Panc1 (cell line): ENCODE data around the gene MORC3. TPM values are rescaled to one million over a fixed set of nuclear protein-coding genes. Genes with fewer than 3 reads are reported as not detected.

Experiments used
- ATAC-seq: fragments of 200-7000 bp; cut with Tn5 transposase; 2 replicates; pipeline ENCODE4 v1.9.1; 2020; ENCODE audit warnings: mild to moderate bottlenecking, moderate library complexity
- BruUV-seq: library from RNA; stranded (reverse); fragments of 400-500 nt; replicated peaks from 2 replicates; lab custom pipeline; 2021; lab: Mats Ljungman, UMichigan
- CTCF ChIA-PET: fragments of 300-600 bp; sonication (Branson Sonifier 250); formaldehyde crosslinking; loops from one replicate; lab custom pipeline; 2022; ENCODE audit warnings: antibody characterized with exemption; lab: Charles Lee
- POLR2A ChIA-PET: fragments of 300-600 bp; sonication (Branson Sonifier 250); formaldehyde crosslinking; loops from one replicate; lab custom pipeline; 2022; ENCODE audit warnings: antibody characterized with exemption; lab: Charles Lee
- DNase-seq: peaks from one replicate; pipeline ENCODE4 v3.0.0-alpha.2; 2010; ENCODE audit warnings: low read depth, low spot score
- H3K27ac ChIP-seq: 2 replicates; pipeline ENCODE4 v1.5.1; 2011; ENCODE audit warnings: mild to moderate bottlenecking, low read length, inconsistent platforms
- H3K27me3 ChIP-seq: fragments of 200-500 bp; sonication (Bioruptor generic); 2 replicates; pipeline ENCODE4 v1.6.0; 2014; ENCODE audit warnings: low read length, inconsistent platforms; ENCODE audit not compliant: control insufficient read depth, insufficient read depth
- H3K36me3 ChIP-seq: fragments of 200-500 bp; sonication (Bioruptor generic); 2 replicates; pipeline ENCODE4 v1.5.1; 2014; ENCODE audit warnings: inconsistent platforms, mild to moderate bottlenecking, low read length, moderate library complexity; ENCODE audit not compliant: control insufficient read depth, insufficient read depth
- H3K4me1 ChIP-seq: 2 replicates; pipeline ENCODE4 v1.5.1; 2011; ENCODE audit warnings: inconsistent platforms, mild to moderate bottlenecking, low read length, moderate library complexity; ENCODE audit not compliant: control insufficient read depth, insufficient read depth
- H3K4me3 ChIP-seq, 2 experiments: 2 replicates each; pipeline ENCODE4 v1.5.1; 2011 to 2012; ENCODE audit warnings: low read depth in 2 of 2, low read length in 2 of 2, mild to moderate bottlenecking in 2 of 2, inconsistent platforms in 1 of 2, moderate library complexity in 1 of 2
- H3K9me3 ChIP-seq: fragments of 200-500 bp; sonication (Bioruptor generic); 2 replicates; pipeline ENCODE4 v1.5.1; 2014; ENCODE audit warnings: low read depth, mild to moderate bottlenecking, inconsistent platforms, low read length, moderate library complexity; ENCODE audit not compliant: control insufficient read depth, insufficient read depth
- POLR2AphosphoS5 ChIP-seq: IDR thresholded peaks from 2 replicates; pipeline ENCODE4 v1.6.1; 2012; ENCODE audit warnings: mild to moderate bottlenecking, low read depth, low read length, moderate library complexity
- SIN3A ChIP-seq: IDR thresholded peaks from 2 replicates; pipeline ENCODE4 v1.6.1; 2012; ENCODE audit warnings: low read depth, mild to moderate bottlenecking, low read length, moderate library complexity, borderline replicate concordance; ENCODE audit not compliant: insufficient read depth
- TCF7L2 ChIP-seq: IDR thresholded peaks from 2 replicates; pipeline ENCODE4 v1.6.1; 2011; ENCODE audit warnings: mild to moderate bottlenecking, low read depth, low read length, inconsistent platforms
- in situ Hi-C: cut with HindIII; loops from 2 replicates; pipeline ENCODE4 v1.10.0; 2016; ENCODE audit warnings: low sequenced_read_pairs, low pct_unique_long_range_greater_than_20kb
- intact Hi-C: fragments of 100-400 bp; cut with micrococcal nuclease; formaldehyde crosslinking; loops from one replicate; pipeline ENCODE4 v1.10.0; 2022; ENCODE audit not compliant: unreplicated experiment
- total RNA-seq: library from RNA; stranded (reverse); gene quantifications from one replicate; pipeline ENCODE4 v1.2.1, GENCODE V29; 2021; ENCODE audit not compliant: unreplicated experiment
- TF ChIP-seq, protein P1 (sequence below): fragments of 450-650 bp; IDR thresholded peaks from 2 replicates; pipeline ENCODE4 v1.5.1; 2017; ENCODE audit warnings: mild to moderate bottlenecking
- TF ChIP-seq, protein P2 (sequence below), 2 experiments: IDR thresholded peaks; 2 replicates each; pipeline ENCODE4 v1.6.1; 2011 to 2012; ENCODE audit warnings: low read depth in 2 of 2, control low read depth in 1 of 2, low read length in 1 of 2, mild to moderate bottlenecking in 1 of 2, moderate library complexity in 1 of 2; ENCODE audit not compliant: insufficient read depth in 1 of 2

The MORC3 gene
- total RNA-seq, 1 experiment from 2014 or later: 16.8 TPM

DNA sequence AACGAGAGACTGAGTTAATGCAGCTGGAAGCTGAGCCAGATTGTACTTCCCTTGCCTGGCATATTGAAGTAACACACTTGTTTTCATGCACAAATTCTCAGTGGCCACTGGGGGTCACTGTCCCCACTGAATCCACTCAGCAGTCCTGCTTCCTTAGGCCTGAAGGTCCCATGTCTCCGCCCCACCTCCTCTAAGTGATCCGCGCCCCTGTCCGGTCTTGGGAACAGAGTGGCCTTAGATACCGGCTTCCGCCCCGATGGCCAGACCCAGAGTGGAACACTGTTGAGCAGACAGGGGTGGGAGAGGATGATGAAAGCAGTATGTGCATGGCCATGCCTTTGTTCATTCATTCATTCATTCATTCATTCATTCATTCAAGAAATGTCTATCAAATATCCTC is 100.0 kb downstream of the MORC3 start:
- Histone ChIP-seq H3K4me3 (no peak overlapping the region), H3K4me1 (no peaks in the 10 kb centered on the region), H3K27me3 (no peaks in the 10 kb centered on the region), H3K27ac (no peak overlapping the region), H3K9me3 (no peaks in the 10 kb centered on the region), H3K36me3 (no peaks in the 10 kb centered on the region; the same call in 1 of the 2 replicates)
- POLR2A ChIA-PET: no interaction called here
- CTCF ChIA-PET: interaction anchor here (0.6 kb wide), 1 partner anchor 15 kb away, joined by 6 read pairs; no protein-coding TSS in a partner anchor
- no TSS peak for BruUV-seq
- in situ Hi-C loops (no loop called here), intact Hi-C loops (loop anchor here (10.0 kb wide), 2 partner anchors 85 to 165 kb away; no protein-coding TSS in a partner anchor)
- no peak for TF ChIP-seq SIN3A
- TF ChIP-seq, protein P1, sequence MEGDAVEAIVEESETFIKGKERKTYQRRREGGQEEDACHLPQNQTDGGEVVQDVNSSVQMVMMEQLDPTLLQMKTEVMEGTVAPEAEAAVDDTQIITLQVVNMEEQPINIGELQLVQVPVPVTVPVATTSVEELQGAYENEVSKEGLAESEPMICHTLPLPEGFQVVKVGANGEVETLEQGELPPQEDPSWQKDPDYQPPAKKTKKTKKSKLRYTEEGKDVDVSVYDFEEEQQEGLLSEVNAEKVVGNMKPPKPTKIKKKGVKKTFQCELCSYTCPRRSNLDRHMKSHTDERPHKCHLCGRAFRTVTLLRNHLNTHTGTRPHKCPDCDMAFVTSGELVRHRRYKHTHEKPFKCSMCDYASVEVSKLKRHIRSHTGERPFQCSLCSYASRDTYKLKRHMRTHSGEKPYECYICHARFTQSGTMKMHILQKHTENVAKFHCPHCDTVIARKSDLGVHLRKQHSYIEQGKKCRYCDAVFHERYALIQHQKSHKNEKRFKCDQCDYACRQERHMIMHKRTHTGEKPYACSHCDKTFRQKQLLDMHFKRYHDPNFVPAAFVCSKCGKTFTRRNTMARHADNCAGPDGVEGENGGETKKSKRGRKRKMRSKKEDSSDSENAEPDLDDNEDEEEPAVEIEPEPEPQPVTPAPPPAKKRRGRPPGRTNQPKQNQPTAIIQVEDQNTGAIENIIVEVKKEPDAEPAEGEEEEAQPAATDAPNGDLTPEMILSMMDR: peak; percentile 80
- DNase-seq (no peak), ATAC-seq (peak; percentile 94)

DNA sequence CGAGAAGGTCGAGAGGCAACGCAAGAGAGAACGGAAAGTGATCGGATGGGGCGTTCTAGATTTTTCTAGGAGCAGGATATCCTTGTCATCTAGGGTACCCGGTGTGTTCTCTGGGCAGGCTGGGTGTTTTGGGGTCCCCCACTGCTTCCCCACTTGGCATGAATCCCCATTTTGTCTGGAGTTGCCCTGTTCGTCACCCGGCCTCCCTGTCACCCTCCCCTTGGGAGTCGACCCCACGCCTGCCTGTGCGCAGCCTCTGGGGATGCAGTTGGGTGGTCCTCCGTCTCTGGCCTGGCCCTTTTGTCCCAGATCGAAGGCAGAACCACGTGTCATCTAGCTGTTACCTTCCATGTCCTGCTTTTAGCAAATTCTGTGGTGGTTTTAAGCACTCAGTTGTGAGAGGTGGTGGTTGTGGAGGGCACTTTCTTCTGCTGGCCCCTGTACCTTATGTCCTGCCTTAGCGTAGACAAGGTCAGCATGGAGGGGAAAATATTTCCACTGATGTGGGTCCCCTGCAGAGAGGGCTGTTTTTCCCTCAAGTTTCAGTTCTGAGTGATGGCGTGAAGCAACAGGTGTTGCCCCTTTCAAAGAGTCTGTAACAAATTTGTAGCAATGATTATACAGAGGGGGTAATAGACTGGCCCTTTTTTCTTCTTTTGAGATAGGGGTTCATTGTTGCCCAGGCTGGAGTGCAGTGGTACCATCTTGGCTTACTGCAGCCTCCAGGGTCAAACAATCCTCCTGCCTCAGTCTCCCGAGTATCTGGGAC is 100.8 kb downstream of the MORC3 start:
- Histone ChIP-seq H3K27ac (no peak overlapping the region), H3K4me3 (no peak overlapping the region), H3K4me1 (no peaks in the 10 kb centered on the region), H3K36me3 (no peaks in the 10 kb centered on the region; the same call in 1 of the 2 replicates), H3K27me3 (no peaks in the 10 kb centered on the region), H3K9me3 (no peaks in the 10 kb centered on the region)
- DNase-seq (no peak), ATAC-seq (no peak)
- no TSS peak for BruUV-seq
- intact Hi-C loops: loop anchor here (10.0 kb wide), 2 partner anchors 84 to 164 kb away; no protein-coding TSS in a partner anchor
- POLR2A ChIA-PET: no interaction called here
- in situ Hi-C loops: no loop called here
- TF ChIP-seq, protein P2, sequence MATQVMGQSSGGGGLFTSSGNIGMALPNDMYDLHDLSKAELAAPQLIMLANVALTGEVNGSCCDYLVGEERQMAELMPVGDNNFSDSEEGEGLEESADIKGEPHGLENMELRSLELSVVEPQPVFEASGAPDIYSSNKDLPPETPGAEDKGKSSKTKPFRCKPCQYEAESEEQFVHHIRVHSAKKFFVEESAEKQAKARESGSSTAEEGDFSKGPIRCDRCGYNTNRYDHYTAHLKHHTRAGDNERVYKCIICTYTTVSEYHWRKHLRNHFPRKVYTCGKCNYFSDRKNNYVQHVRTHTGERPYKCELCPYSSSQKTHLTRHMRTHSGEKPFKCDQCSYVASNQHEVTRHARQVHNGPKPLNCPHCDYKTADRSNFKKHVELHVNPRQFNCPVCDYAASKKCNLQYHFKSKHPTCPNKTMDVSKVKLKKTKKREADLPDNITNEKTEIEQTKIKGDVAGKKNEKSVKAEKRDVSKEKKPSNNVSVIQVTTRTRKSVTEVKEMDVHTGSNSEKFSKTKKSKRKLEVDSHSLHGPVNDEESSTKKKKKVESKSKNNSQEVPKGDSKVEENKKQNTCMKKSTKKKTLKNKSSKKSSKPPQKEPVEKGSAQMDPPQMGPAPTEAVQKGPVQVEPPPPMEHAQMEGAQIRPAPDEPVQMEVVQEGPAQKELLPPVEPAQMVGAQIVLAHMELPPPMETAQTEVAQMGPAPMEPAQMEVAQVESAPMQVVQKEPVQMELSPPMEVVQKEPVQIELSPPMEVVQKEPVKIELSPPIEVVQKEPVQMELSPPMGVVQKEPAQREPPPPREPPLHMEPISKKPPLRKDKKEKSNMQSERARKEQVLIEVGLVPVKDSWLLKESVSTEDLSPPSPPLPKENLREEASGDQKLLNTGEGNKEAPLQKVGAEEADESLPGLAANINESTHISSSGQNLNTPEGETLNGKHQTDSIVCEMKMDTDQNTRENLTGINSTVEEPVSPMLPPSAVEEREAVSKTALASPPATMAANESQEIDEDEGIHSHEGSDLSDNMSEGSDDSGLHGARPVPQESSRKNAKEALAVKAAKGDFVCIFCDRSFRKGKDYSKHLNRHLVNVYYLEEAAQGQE (IDR thresholded peaks at IDR 0.05; ENCODE audit: insufficient read depth in 1 of 2, low read depth in 2 of 2, low read length in 1 of 2): no peak
- TF ChIP-seq, protein P1: no peak
- no peak for TF ChIP-seq POLR2AphosphoS5
- TF ChIP-seq SIN3A: no peak
- TF ChIP-seq TCF7L2: no peak
- CTCF ChIA-PET: no interaction called here
